Measurements from ENCODE around the gene ZIC1. TPM values are rescaled to one million over a fixed set of nuclear protein-coding genes. Genes with fewer than 3 reads are reported as not detected.

The ZIC1 gene
- total RNA-seq, 2 experiments from 2014 or later: not detected

DNA sequence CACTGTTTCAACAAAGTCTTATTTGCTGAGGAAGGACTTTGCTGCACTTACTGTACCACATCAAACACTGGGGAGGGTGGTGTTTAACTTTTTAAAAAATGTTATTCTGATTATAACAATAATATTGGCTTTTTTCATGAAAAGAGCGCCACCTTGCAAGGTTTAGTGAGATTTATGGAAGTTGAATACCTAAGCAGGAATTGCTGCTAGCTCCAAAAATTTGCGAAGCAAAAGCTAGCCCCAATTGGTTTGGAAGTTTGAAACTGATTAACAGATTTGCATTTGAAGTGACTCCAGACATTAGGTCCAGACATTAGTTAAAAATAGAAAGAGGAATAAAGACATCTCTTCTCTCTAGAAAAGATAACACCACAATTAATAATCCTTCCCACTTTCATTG, 6.7 kb downstream of the ZIC1 start:
- CTCF ChIA-PET (ENCODE audit: unreplicated experiment): no interaction called here

DNA sequence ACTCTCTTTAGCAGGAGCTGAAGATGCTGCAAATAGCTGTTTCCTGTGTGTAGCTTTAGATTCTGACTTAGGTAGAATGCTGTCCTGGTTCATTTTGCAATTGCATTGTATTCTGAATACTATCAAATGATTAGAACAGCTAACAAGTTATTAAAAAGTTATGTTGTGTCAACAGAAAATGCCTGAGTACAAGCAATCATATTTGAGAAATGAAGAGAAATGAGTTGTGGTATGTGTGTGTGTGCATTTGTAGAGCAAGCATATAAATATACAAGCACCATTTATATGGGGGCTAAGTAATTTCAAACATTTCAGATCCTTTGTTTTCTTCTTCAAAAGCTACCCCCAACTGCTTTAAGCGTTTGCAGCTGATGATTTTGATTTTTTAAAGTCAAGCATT, 7.8 kb downstream of the ZIC1 start:
- H3K27ac ChIP-seq (ENCODE audit: low read depth, low read length, poor library complexity, severe bottlenecking): no peak overlapping the region
- H3K9me3 ChIP-seq (ENCODE audit: low read length): no peaks in the 10 kb centered on the region
- CTCF ChIA-PET (ENCODE audit: unreplicated experiment): no interaction called here
- no peaks in the 10 kb centered on the region for H3K79me2 ChIP-seq (ENCODE audit: insufficient read depth, low read depth, low read length)
- TF ChIP-seq, protein P1, sequence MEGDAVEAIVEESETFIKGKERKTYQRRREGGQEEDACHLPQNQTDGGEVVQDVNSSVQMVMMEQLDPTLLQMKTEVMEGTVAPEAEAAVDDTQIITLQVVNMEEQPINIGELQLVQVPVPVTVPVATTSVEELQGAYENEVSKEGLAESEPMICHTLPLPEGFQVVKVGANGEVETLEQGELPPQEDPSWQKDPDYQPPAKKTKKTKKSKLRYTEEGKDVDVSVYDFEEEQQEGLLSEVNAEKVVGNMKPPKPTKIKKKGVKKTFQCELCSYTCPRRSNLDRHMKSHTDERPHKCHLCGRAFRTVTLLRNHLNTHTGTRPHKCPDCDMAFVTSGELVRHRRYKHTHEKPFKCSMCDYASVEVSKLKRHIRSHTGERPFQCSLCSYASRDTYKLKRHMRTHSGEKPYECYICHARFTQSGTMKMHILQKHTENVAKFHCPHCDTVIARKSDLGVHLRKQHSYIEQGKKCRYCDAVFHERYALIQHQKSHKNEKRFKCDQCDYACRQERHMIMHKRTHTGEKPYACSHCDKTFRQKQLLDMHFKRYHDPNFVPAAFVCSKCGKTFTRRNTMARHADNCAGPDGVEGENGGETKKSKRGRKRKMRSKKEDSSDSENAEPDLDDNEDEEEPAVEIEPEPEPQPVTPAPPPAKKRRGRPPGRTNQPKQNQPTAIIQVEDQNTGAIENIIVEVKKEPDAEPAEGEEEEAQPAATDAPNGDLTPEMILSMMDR (conservative IDR thresholded peaks at IDR 0.05; ENCODE audit: low read length): no peak
- no peak for TF ChIP-seq EZH2phosphoT487 (IDR thresholded peaks at IDR 0.05; ENCODE audit: borderline replicate concordance, low read depth, low read length)
- H3K4me1 ChIP-seq (ENCODE audit: insufficient read depth, low read length, poor library complexity, severe bottlenecking): no peaks in the 10 kb centered on the region
- no TSS peak for BruUV-seq (replicated peaks)
- no peak overlapping the region for H2AFZ ChIP-seq (ENCODE audit: low read length)
- intact Hi-C loops (cut with micrococcal nuclease; ENCODE audit: unreplicated experiment): no loop called here
- H3K36me3 ChIP-seq (ENCODE audit: insufficient read depth, low read length): no peaks in the 10 kb centered on the region
- POLR2A ChIA-PET: interaction anchor here (0.8 kb wide), 1 partner anchor 82 kb away, joined by 4 read pairs; no protein-coding TSS in a partner anchor
- H3K9me2 ChIP-seq (ENCODE audit: insufficient read depth, low read length): no peaks in the 10 kb centered on the region
- H3K4me3 ChIP-seq (ENCODE audit: low read depth, low read length, poor library complexity, severe bottlenecking): no peak overlapping the region
- no peaks in the 10 kb centered on the region for H4K20me1 ChIP-seq (ENCODE audit: insufficient read depth, low read length)
- H3K4me2 ChIP-seq (ENCODE audit: low read length): no peak overlapping the region
- no peak for DNase-seq (ENCODE audit: low spot score)

More for the DNA sequence above, 6.7 kb downstream of the ZIC1 start:
- Histone ChIP-seq H3K79me2 (ENCODE audit: insufficient read depth, low read depth, low read length) (no peaks in the 10 kb centered on the region), H3K9me3 (ENCODE audit: low read length) (no peaks in the 10 kb centered on the region), H3K9me2 (ENCODE audit: insufficient read depth, low read length) (no peaks in the 10 kb centered on the region), H3K27ac (ENCODE audit: low read depth, low read length, poor library complexity, severe bottlenecking) (no peak overlapping the region), H2AFZ (ENCODE audit: low read length) (no peak overlapping the region), H4K20me1 (ENCODE audit: insufficient read depth, low read length) (no peaks in the 10 kb centered on the region), H3K36me3 (ENCODE audit: insufficient read depth, low read length) (no peaks in the 10 kb centered on the region), H3K4me1 (ENCODE audit: insufficient read depth, low read length, poor library complexity, severe bottlenecking) (no peaks in the 10 kb centered on the region), H3K4me2 (ENCODE audit: low read length) (no peak overlapping the region), H3K4me3 (ENCODE audit: low read depth, low read length, poor library complexity, severe bottlenecking) (no peak overlapping the region)
- no peak for DNase-seq (ENCODE audit: low spot score)
- BruUV-seq (replicated peaks): no TSS peak
- POLR2A ChIA-PET: no interaction called here
- intact Hi-C loops (cut with micrococcal nuclease; ENCODE audit: unreplicated experiment): no loop called here
- TF ChIP-seq, protein P1 (conservative IDR thresholded peaks at IDR 0.05; ENCODE audit: low read length): peak; percentile 52
- TF ChIP-seq EZH2phosphoT487 (IDR thresholded peaks at IDR 0.05; ENCODE audit: borderline replicate concordance, low read depth, low read length): no peak

DNA sequence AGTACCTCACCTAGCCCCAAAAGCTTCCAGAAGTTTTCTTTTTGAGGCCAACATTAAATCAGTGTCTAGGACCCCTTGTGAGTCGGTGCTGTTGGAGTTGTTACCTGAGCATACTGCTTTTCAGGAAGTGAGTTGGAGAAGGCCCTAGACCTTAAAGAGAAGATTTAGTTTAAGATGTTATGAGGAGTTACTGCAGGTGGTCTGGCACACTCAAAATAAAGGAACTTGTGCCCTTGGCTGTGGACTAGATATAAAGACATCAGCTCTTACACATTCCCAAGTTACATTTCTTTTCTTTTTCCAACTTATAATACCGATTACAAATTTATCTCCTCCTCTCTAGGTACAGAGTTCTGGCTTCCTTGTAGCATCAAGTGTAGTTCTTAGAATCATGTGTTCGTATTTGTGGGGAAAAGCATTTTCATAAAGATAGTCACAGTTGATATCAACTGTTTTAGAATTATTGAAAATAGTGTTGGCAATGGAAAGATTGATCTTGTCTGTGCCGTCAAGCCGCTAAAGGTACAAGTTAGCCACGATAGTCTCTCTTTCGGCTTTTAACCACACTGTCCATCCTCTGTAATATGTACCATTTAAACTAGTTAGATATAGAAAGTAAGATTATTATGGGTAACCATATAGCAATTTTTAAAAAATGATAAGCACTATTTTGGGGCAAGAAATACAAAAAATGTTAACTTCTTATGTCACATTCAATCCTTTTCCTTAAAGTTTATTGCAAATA, 8.6 kb downstream of the ZIC1 start:
- CTCF ChIA-PET (ENCODE audit: unreplicated experiment): no interaction called here
- intact Hi-C loops (cut with micrococcal nuclease; ENCODE audit: unreplicated experiment): no loop called here
- no TSS peak for BruUV-seq (replicated peaks)

More for the DNA sequence above, 8.6 kb downstream of the ZIC1 start:
- Histone ChIP-seq H3K27ac (ENCODE audit: low read depth, low read length, poor library complexity, severe bottlenecking) (no peak overlapping the region), H4K20me1 (ENCODE audit: insufficient read depth, low read length) (no peaks in the 10 kb centered on the region), H3K4me2 (ENCODE audit: low read length) (no peak overlapping the region), H3K36me3 (ENCODE audit: insufficient read depth, low read length) (no peaks in the 10 kb centered on the region), H2AFZ (ENCODE audit: low read length) (no peak overlapping the region), H3K79me2 (ENCODE audit: insufficient read depth, low read depth, low read length) (no peaks in the 10 kb centered on the region), H3K4me3 (ENCODE audit: low read depth, low read length, poor library complexity, severe bottlenecking) (no peak overlapping the region), H3K4me1 (ENCODE audit: insufficient read depth, low read length, poor library complexity, severe bottlenecking) (no peaks in the 10 kb centered on the region), H3K9me2 (ENCODE audit: insufficient read depth, low read length) (no peaks in the 10 kb centered on the region), H3K9me3 (ENCODE audit: low read length) (no peaks in the 10 kb centered on the region)
- TF ChIP-seq, protein P1 (conservative IDR thresholded peaks at IDR 0.05; ENCODE audit: low read length): no peak
- TF ChIP-seq EZH2phosphoT487 (IDR thresholded peaks at IDR 0.05; ENCODE audit: borderline replicate concordance, low read depth, low read length): no peak
- no peak for DNase-seq (ENCODE audit: low spot score)
- POLR2A ChIA-PET: interaction anchor here (0.8 to 1.4 kb wide), 2 partner anchors 12 to 82 kb away, joined by 3 to 4 read pairs; no protein-coding TSS in a partner anchor
